GM19438 (cell line): ENCODE results near the gene PEAR1.
"Not testable (repeated sequence)": the region's sequence is repeated elsewhere in the genome, so short reads cannot be mapped to it uniquely, and the experiment has no call there.

Experiments
- ATAC-seq: cut with Tn5 transposase; IDR thresholded peaks from one replicate; pipeline ENCODE4 v1.9.1; 2021; ENCODE audit warnings: low read depth; ENCODE audit not compliant: unreplicated experiment

PEAR1 gene

GRCh38 chr1:156912861-156913808, 19.6 kb downstream of the PEAR1 start:
- ATAC-seq: no peak

GRCh38 chr1:156913809-156914387, 20.4 kb downstream of the PEAR1 start:
- ATAC-seq: no peak

- no peak for ATAC-seq
These were observed 20.9 kb downstream of the PEAR1 start for GRCh38 chr1:156914440-156914856.

GRCh38 chr1:156920233-156921052, 26.9 kb downstream of the PEAR1 start, which contains the start of gene LRRC71:
Gene LRRC71, plus strand, starts transcription at chr1:156920632. Its CDS starts 172 bp downstream, at chr1:156920804.
- no peak for ATAC-seq

GRCh38 chr1:156921053-156921529, 27.6 kb downstream of the PEAR1 start:
- no peak for ATAC-seq

GRCh38 chr1:156922986-156923669, 29.6 kb downstream of the PEAR1 start:
- no peak for ATAC-seq

GRCh38 chr1:156923670-156924477, 30.4 kb downstream of the PEAR1 start:
- ATAC-seq: no peak

GRCh38 chr1:156924478-156925153, 31.1 kb downstream of the PEAR1 start:
- no peak for ATAC-seq

- no peak for ATAC-seq
These were observed 31.9 kb downstream of the PEAR1 start for GRCh38 chr1:156925154-156926010.

- ATAC-seq: no peak
These were observed 32.7 kb downstream of the PEAR1 start for GRCh38 chr1:156926175-156926574.

- ATAC-seq: not testable (repeated sequence)
These were observed 33.2 kb downstream of the PEAR1 start for GRCh38 chr1:156926695-156927094.

- no peak for ATAC-seq
These were observed 33.9 kb downstream of the PEAR1 start for GRCh38 chr1:156927215-156928042.

- ATAC-seq: no peak
These were observed 34.6 kb downstream of the PEAR1 start for GRCh38 chr1:156928043-156928602.

- ATAC-seq: no peak
These were observed 36.2 kb downstream of the PEAR1 start for GRCh38 chr1:156929596-156930238.

- ATAC-seq: no peak
These were observed 37.0 kb downstream of the PEAR1 start for GRCh38 chr1:156930483-156930882.
